Astrocyte of the spinal cord (primary cell): ENCODE measurements around the gene NRXN3.

Experiments
- DNase-seq: peaks from one replicate; pipeline ENCODE4 v3.0.0; 2011; ENCODE audit warnings: low read depth, low spot score
- H3K4me3 ChIP-seq: 2 replicates; pipeline ENCODE4 v1.5.1; 2011; ENCODE audit warnings: low read depth, mild to moderate bottlenecking, low read length, moderate library complexity
- in situ Hi-C: cut with HindIII; loops from 2 replicates; pipeline ENCODE4 v1.10.0; 2017; ENCODE audit warnings: low sequenced_read_pairs
- TF ChIP-seq, protein P1 (sequence below): IDR thresholded peaks from 2 replicates; pipeline ENCODE4 v1.5.1; 2012; ENCODE audit warnings: low read depth, mild to moderate bottlenecking, low read length, inconsistent platforms

NRXN3 gene

GRCh38 chr14:78403278-78403815 lies 233.2 kb downstream of the NRXN3 start:
- H3K4me3 ChIP-seq: no peak overlapping the region
- DNase-seq: peak; percentile 83
- TF ChIP-seq, protein P1, sequence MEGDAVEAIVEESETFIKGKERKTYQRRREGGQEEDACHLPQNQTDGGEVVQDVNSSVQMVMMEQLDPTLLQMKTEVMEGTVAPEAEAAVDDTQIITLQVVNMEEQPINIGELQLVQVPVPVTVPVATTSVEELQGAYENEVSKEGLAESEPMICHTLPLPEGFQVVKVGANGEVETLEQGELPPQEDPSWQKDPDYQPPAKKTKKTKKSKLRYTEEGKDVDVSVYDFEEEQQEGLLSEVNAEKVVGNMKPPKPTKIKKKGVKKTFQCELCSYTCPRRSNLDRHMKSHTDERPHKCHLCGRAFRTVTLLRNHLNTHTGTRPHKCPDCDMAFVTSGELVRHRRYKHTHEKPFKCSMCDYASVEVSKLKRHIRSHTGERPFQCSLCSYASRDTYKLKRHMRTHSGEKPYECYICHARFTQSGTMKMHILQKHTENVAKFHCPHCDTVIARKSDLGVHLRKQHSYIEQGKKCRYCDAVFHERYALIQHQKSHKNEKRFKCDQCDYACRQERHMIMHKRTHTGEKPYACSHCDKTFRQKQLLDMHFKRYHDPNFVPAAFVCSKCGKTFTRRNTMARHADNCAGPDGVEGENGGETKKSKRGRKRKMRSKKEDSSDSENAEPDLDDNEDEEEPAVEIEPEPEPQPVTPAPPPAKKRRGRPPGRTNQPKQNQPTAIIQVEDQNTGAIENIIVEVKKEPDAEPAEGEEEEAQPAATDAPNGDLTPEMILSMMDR: no peak
- in situ Hi-C loops: no loop called here

DNA sequence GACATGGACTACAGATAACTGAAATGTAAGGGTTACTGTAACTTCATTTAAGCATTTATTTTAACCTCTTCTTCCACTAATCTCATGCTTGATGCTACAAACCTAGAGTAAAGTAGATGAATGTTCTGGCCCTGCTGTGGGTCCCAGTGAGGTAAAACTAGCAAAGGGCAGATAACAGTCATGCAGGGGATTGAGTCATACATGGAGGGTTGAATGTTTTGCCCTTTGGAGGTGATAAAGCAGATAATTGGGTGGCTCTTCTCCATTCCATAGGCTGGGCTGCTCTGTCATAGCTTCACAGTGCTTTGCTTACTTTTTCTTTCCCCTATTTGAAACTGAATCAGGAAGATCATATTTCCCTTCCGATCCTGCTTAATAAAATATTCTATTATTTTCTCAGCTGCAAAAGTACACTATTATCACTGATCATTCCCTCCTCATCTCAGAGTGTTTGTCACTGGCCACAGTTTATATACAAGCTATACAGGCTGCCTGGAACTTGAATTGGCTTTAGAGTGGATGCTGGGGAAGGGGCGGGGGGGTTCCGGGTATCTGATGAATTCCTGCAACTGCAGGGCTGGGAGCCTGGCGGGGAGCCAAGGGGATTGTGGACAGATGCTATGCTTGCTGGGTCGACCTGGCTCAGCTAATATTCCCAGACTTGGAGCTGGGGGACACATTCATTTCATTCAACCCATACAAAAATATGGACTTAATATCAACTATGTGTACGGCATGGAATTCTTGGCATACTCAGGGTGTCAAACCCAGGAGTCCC lies 235.1 kb downstream of the NRXN3 start:
- TF ChIP-seq, protein P1: no peak
- in situ Hi-C loops: no loop called here
- no peak overlapping the region for H3K4me3 ChIP-seq
- DNase-seq: no peak

DNA sequence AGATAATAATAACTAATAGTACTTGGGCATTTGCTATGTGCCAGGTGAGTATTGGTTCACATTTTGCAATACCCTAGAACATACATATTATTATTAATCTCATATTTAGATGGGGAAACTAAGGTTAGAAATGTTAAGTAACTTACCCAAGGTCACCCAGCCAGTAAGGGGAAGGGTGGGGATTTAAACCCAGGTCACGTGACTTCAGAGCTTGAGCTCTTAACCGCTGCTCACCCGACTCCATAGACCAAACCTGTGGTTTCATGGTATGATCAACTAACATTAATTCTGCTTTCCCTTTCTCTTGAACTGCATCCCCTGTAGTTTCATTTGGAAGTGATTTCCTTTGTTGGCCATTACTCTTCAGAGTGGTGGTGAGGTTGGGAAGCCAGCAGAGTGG lies 242.3 kb downstream of the NRXN3 start:
- peak; percentile 50 for DNase-seq
- TF ChIP-seq, protein P1: no peak
- H3K4me3 ChIP-seq: no peak overlapping the region
- in situ Hi-C loops: no loop called here

GRCh38 chr14:78414172-78414571 lies 244.0 kb downstream of the NRXN3 start:
- no peak overlapping the region for H3K4me3 ChIP-seq
- DNase-seq: no peak
- in situ Hi-C loops: no loop called here
- TF ChIP-seq, protein P1: no peak

DNA sequence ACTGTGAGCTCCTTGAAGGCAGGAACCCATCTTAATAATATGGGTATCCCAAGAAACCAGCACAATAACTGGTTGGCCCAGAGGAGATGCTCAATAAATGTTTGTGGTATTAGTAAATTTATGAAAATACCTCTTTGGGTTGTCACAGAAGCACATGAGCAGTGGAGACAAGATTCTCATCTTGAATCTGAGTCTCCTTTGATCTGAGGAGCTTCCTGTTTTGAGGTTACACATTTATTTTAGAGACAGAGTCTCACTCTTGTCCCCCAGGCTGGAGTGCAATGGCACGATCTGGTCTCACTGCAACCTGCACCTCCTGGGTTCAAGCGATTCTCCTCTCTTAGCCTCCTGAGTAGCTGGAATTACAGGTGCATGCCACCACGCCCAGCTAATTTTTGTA lies 247.4 kb downstream of the NRXN3 start:
- in situ Hi-C loops: no loop called here
- DNase-seq: no peak
- TF ChIP-seq, protein P1: no peak
- no peak overlapping the region for H3K4me3 ChIP-seq

GRCh38 chr14:78424311-78424710 lies 254.1 kb downstream of the NRXN3 start:
- DNase-seq: no peak
- in situ Hi-C loops: no loop called here
- H3K4me3 ChIP-seq: no peak overlapping the region
- TF ChIP-seq, protein P1: no peak
